HepG2 (cell line): Measurements from ENCODE around the gene VAC14. TPM values are rescaled to one million over a fixed set of nuclear protein-coding genes. Genes with fewer than 3 reads are reported as not detected.

Experiments
- ARHGAP35 ChIP-seq: sonication (generic); formaldehyde crosslinking; IDR thresholded peaks from 2 replicates; pipeline ENCODE4 v1.9.0; 2022; ENCODE audit warnings: mild to moderate bottlenecking, inconsistent platforms, moderate library complexity, missing genetic modification reagents, borderline replicate concordance
- EEA1 ChIP-seq: sonication (generic); formaldehyde crosslinking; IDR thresholded peaks from 2 replicates; pipeline ENCODE4 v1.5.1; 2020; ENCODE audit warnings: mild to moderate bottlenecking, missing genetic modification reagents, borderline replicate concordance
- HNRNPH1 ChIP-seq: fragments of 200-400 bp; formaldehyde crosslinking; optimal IDR thresholded peaks from 2 replicates; pipeline ENCODE3; 2017; ENCODE audit warnings: mild to moderate bottlenecking, low read depth, low read length
- IRX3 ChIP-seq: sonication (generic); formaldehyde crosslinking; IDR thresholded peaks from 2 replicates; pipeline ENCODE4 v1.8.1; 2023; ENCODE audit warnings: mild to moderate bottlenecking, low read depth, missing genetic modification reagents, borderline replicate concordance
- MED8 ChIP-seq: sonication (generic); formaldehyde crosslinking; IDR thresholded peaks from 2 replicates; pipeline ENCODE4 v1.8.1; 2023; ENCODE audit warnings: mild to moderate bottlenecking, missing genetic modification reagents; ENCODE audit not compliant: insufficient replicate concordance
- PCBP1 ChIP-seq: fragments of 200-400 bp; formaldehyde crosslinking; IDR thresholded peaks from 2 replicates; pipeline ENCODE4 v1.6.1; 2017; ENCODE audit warnings: mild to moderate bottlenecking, low read depth, low read length, borderline replicate concordance
- POLR2A ChIP-seq, 2 experiments: IDR thresholded peaks; 2 replicates each; pipeline ENCODE4 v1.6.1; 2011; ENCODE audit warnings: low read depth in 2 of 2, low read length in 2 of 2, mild to moderate bottlenecking in 1 of 2, moderate library complexity in 1 of 2; ENCODE audit not compliant: insufficient read depth in 1 of 2
- POLR2G ChIP-seq: fragments of 200-400 bp; formaldehyde crosslinking; IDR thresholded peaks from 2 replicates; pipeline ENCODE4 v1.6.1; 2018; ENCODE audit warnings: mild to moderate bottlenecking, low read depth, low read length, moderate library complexity
- RBM22 ChIP-seq: fragments of 200-400 bp; formaldehyde crosslinking; optimal IDR thresholded peaks from 2 replicates; pipeline ENCODE3; 2017; ENCODE audit warnings: mild to moderate bottlenecking, low read length, moderate library complexity
- SIN3B ChIP-seq: fragments of 150-350 bp; IDR thresholded peaks from 2 replicates; pipeline ENCODE4 v1.6.1; 2014; ENCODE audit warnings: low read length
- ZNF326 ChIP-seq: sonication (generic); formaldehyde crosslinking; IDR thresholded peaks from 2 replicates; pipeline ENCODE4 v1.4.0; 2020; ENCODE audit warnings: missing genetic modification reagents, borderline replicate concordance
- polyA plus RNA-seq, 8 experiments: library from polyadenylated mRNA; depleted of rRNA in 3 of 8; stranded (reverse) in 7 of 8; unstranded in 1 of 8; fragments of >200 nt; fragmentation: Illumina TruSeq in 4 of 8; extraction: Trizol in 4 of 8; gene quantifications; 2 replicates each; pipeline versions ENCODE4 v1.2.1 to v1.2.3, GENCODE V29; 2011 to 2016; ENCODE audit warnings: low read depth in 4 of 8, missing spikeins in 1 of 8, mixed read lengths in 1 of 8; ENCODE audit not compliant: insufficient read depth in 1 of 8
- total RNA-seq, 5 experiments: library from RNA; depleted of rRNA; stranded (reverse); fragments of >200 nt; fragmentation: Illumina TruSeq; extraction: Trizol; gene quantifications; 2 replicates each; pipeline ENCODE4 v1.2.3, GENCODE V29; 2016; ENCODE audit warnings: low read depth in 1 of 5
- TF ChIP-seq, protein P1 (sequence below): sonication (generic); formaldehyde crosslinking; IDR thresholded peaks from 2 replicates; pipeline ENCODE4 v1.4.0; 2020; ENCODE audit warnings: missing genetic modification reagents
- TF ChIP-seq, protein P2 (sequence below): IDR thresholded peaks from 2 replicates; pipeline ENCODE4 v1.6.1; 2016; ENCODE audit warnings: low read depth

VAC14 gene
- total and polyA plus RNA-seq, 2 of the 13 experiments (the other 11 are each of a cell fraction or from before 2014, with no cell fraction given): 23.5 to 24.6 TPM

DNA sequence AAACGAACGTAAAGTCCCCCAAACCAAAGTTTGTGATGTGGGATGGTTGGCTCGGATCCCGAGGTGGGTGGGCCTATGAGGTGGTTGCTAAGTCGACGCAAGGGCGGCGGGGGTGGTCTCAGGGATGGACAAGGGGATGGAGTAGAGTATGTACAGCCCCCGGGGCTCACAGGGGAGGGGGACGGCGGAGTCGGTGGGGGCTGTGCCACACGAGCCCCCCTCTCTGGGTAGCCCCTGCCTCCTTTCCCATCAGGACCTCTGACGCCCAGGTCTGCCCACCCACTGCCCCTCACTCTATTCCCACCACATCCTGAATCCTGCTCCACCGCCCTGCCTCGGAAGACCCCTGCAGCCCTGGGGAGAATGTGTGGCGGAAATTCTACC lies 139.4 kb downstream of the VAC14 start (continued):
- TF ChIP-seq, protein P1, sequence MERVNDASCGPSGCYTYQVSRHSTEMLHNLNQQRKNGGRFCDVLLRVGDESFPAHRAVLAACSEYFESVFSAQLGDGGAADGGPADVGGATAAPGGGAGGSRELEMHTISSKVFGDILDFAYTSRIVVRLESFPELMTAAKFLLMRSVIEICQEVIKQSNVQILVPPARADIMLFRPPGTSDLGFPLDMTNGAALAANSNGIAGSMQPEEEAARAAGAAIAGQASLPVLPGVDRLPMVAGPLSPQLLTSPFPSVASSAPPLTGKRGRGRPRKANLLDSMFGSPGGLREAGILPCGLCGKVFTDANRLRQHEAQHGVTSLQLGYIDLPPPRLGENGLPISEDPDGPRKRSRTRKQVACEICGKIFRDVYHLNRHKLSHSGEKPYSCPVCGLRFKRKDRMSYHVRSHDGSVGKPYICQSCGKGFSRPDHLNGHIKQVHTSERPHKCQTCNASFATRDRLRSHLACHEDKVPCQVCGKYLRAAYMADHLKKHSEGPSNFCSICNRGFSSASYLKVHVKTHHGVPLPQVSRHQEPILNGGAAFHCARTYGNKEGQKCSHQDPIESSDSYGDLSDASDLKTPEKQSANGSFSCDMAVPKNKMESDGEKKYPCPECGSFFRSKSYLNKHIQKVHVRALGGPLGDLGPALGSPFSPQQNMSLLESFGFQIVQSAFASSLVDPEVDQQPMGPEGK: peak; percentile 29; the same call in 1 of the 2 replicates
- TF ChIP-seq POLR2A (IDR thresholded peaks at IDR 0.05; ENCODE audit: insufficient read depth in 1 of 2, low read depth in 2 of 2, low read length in 2 of 2) (peak; percentile 45 to 46; a peak in 2 of 4 replicates), SIN3B (no peak), ZNF326 (CRISPR knock-in tag) (peak; percentile 92; the same call in 1 of the 2 replicates), RBM22 (peak; percentile 89), IRX3 (CRISPR knock-in tag) (0 out of 2 replicates have a peak, but pooled peaks have one; percentile 42), PCBP1 (peak; percentile 80; the same call in 1 of the 2 replicates), HNRNPH1 (peak; percentile 70), POLR2G (peak; percentile 53), ARHGAP35 (CRISPR knock-in tag) (0 out of 2 replicates have a peak, but pooled peaks have one; percentile 20), EEA1 (CRISPR knock-in tag) (0 out of 2 replicates have a peak, but pooled peaks have one; percentile 15), MED8 (CRISPR knock-in tag) (no peak)
- TF ChIP-seq, protein P2, sequence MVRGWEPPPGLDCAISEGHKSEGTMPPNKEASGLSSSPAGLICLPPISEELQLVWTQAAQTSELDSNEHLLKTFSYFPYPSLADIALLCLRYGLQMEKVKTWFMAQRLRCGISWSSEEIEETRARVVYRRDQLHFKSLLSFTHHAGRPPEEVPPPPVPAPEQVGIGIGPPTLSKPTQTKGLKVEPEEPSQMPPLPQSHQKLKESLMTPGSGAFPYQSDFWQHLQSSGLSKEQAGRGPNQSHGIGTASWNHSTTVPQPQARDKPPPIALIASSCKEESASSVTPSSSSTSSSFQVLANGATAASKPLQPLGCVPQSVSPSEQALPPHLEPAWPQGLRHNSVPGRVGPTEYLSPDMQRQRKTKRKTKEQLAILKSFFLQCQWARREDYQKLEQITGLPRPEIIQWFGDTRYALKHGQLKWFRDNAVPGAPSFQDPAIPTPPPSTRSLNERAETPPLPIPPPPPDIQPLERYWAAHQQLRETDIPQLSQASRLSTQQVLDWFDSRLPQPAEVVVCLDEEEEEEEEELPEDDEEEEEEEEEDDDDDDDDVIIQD (CRISPR knock-in tag): no peak
- TF ChIP-seq, all 625 proteins: peak for 13
